Activated naive CD4-positive, alpha-beta T cell (primary cell): ENCODE measurements around the gene PET100.

ENCODE experiments used
- DNase-seq, 4 experiments: peaks; one replicate each; lab custom pipeline; 2025; lab: John Stamatoyannopoulos, UW

The PET100 gene

GRCh38 chr19:7650148-7650547, 20.6 kb downstream of the PET100 start:
- DNase-seq: no peak

DNA sequence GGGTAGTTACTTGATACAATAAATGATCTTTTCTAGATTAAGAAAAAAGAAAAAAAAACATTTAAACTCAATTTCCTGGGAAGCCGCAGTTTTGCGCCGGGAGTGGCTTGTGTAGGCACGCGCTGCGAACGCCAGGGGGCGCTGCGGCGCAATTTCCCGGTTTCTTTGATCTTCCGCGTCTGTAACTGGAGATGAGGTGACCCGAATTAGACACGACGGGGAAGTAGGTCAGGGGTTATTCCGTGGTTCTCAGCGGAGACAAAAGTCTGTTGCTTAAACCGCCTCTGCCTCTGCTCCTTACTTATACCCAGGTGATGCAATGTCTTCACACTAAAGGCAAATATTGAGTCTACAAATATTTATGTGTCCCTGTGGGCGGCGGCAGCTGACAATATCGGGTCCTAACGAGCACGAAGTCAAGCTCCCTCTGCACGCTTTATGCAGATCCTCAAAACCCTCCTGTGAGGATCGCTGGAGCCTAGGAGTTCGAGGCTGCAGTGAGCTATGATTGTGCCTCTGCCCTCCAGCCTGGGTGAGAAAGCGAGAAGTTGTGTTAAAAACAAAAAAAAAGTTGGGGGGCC, 22.6 kb downstream of the PET100 start:
- DNase-seq: peak; percentile 67 to 89 (median 82)

GRCh38 chr19:7654401-7654800, 24.8 kb downstream of the PET100 start:
- no peak for DNase-seq

GRCh38 chr19:7655581-7655980, 26.0 kb downstream of the PET100 start:
- no peak for DNase-seq

DNA sequence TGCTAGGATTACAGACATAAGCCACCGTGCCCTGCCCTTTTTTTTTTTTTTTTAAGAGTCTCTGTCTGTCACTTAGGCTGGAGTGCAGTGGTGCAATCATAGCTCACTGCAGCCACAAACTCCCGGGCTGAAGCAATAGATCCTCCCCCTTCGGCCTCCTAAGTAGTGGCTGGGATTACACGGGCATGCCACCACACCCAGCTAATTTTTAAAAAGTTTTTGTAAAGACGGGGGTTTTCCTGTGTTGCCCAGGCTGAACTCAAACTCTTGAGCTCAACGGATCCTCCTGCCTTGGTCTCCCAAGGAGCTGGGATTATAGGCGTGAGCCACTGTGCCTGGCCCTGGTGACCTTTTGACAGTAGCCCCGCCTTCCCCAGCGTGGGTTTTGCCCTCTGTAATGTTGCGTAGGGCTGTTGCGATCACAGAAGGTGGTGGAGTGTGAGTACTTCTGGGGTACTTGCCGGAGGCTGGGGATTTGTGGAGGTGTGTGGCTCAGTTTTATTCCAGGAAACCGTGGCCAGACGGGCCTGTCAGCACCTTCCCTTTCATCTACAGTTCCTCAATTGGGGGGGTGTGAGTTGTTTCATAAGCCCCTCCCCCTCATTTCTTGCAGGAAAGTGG, 27.6 kb downstream of the PET100 start:
- DNase-seq: no peak

- no peak for DNase-seq
These were observed 28.7 kb downstream of the PET100 start for GRCh38 chr19:7658219-7658686.

DNA sequence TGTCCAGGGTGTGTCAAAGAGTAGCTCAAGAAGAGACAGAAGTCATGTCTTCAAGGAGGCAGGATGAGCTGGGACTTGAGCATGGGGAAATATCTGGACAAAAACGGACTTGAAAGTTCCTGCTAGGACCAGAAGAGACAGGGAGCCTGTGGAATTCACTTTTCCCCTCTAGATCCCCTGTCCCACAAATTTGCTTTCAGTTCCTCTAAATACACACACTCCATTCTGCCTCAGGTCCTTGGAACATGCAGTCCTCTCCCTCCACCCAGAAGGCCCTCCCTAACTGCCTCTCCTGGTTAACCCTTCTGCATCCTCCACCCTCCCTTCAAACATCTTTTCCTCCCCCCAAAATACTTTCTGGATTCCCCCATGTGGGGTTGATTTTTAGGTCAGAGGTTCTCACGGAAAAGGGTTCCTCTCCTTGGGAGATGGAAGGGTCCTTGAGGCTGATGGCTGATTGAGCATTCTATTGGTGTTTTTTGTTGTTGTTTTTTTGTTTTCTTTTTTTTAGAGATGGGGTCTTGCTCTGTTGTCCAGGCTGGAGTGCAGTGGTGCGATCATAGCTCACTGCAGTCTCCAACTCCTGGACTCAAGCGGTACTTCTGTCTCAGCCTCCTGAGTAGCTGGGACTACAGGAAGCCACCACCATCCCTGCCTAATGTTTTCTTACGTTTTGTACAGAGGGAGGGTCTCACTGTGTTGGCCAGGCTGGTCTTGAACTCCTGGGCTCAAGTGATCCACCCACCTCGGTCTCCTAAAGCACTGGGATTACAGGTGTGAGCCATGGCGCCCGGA, 32.3 kb downstream of the PET100 start:
- no peak for DNase-seq

- DNase-seq: no peak
These were observed 33.1 kb downstream of the PET100 start for GRCh38 chr19:7662657-7663056.

DNA sequence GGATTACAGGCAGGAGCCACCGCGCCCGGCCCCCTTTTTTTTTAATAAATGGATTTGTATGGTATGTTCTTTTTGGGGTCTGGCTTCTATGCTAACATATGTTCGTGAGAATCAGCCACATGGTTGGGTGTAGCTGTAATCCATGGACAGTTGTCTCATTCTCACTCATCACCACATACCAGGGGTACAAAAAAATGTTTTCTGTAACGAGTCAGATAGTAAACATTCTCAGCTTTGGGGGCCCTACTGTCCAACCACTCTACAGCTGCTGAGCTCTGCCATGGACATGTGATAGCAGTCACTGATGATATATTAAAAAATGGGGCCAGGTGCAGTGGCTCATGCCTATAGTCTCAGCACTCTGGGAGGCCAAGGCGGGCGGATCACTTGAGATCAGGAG, 34.1 kb downstream of the PET100 start:
- no peak for DNase-seq

GRCh38 chr19:7665076-7665475, 35.5 kb downstream of the PET100 start:
- no peak for DNase-seq

- no peak for DNase-seq
These were observed 39.2 kb downstream of the PET100 start, which contains the start of gene RETN for GRCh38 chr19:7668842-7669241. Gene RETN, plus strand, starts transcription at chr19:7669049. Its CDS starts 278 bp downstream, at chr19:7669327.

- DNase-seq: no peak
These were observed 40.0 kb downstream of the PET100 start for GRCh38 chr19:7669641-7670040.

GRCh38 chr19:7670150-7670783, 40.7 kb downstream of the PET100 start:
- peak in 1 of 4 experiments; percentile 13 for DNase-seq

GRCh38 chr19:7670790-7671189, 41.2 kb downstream of the PET100 start:
- DNase-seq: no peak

- no peak for DNase-seq
These were observed 42.9 kb downstream of the PET100 start for GRCh38 chr19:7672522-7672921.

GRCh38 chr19:7674010-7675005, 44.7 kb downstream of the PET100 start:
- DNase-seq: no peak

GRCh38 chr19:7676376-7676775, 46.8 kb downstream of the PET100 start:
- DNase-seq: no peak

DNA sequence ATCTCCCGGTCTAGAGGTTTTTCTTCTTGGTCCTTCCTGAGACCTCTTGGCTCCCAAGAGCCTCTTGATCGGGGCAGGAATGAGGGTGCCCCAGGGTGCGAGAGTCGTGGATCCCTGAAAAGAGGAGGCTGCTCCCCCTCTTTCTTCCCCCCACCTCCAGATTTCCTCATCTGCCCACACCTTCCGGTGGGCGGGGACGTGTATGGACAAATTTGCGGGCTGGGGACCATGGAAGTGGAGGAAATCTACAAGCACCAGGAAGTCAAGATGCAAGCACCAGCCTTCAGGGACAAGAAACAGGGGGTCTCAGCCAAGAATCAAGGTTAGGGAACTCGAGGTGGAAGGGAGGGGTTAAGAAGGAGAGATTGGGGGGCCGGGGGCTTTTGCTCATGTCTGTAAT, 47.3 kb downstream of the PET100 start, which contains the start of gene MCEMP1:
MCEMP1 (plus strand) TSS at position 237 of the 400 bp plus-strand sequence; CDS start at position 268, 31 bp downstream.
- no peak for DNase-seq

DNA sequence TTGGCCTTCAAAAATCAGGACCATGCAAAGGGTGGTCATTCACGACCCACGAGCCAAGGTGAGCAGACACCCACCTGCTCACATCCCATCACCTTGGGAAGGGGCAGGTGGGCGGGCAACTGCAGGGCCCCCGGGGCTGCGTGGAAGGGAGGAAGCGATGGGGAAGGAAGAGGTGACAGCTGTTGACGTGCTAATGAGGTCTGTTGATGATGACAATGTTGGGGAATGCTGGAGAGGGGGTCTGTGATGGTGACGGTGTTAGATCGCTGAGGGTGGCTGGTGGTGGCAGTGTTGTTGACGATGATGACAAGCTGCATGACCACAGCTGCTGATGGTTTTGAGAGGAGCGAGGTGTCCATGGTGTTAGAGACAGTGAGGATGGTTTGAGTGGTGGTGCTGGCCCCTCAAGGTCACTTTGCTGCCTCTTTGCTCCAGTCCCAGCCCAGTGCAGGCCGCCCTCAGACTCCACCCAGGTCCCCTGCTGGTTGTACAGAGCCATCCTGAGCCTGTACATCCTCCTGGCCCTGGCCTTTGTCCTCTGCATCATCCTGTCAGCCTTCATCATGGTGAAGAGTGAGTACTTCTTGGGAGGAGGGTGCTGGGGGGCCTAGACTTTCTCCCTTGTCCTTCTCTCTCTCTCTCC, 48.2 kb downstream of the PET100 start:
- DNase-seq: no peak

GRCh38 chr19:7678971-7679751, 49.6 kb downstream of the PET100 start:
- peak; percentile 26 to 53 (median 38) for DNase-seq
